Measurements from ENCODE around the gene DUOX2.

- TF ChIP-seq POLR2A (IDR thresholded peaks at IDR 0.05) (no peak), CTCF (IDR thresholded peaks at IDR 0.05) (no peak)
Observed at GRCh38 chr15:45050587-45050986, 63.4 kb downstream of the DUOX2 start.
